ENCODE data around the gene CARD14. TPM values are rescaled to one million over a fixed set of nuclear protein-coding genes. Genes with fewer than 3 reads are reported as not detected.

CARD14 gene
- total and polyA plus RNA-seq, 5 donors from 2014 or later: 0.12 to 0.48 TPM; not detected in 3

DNA sequence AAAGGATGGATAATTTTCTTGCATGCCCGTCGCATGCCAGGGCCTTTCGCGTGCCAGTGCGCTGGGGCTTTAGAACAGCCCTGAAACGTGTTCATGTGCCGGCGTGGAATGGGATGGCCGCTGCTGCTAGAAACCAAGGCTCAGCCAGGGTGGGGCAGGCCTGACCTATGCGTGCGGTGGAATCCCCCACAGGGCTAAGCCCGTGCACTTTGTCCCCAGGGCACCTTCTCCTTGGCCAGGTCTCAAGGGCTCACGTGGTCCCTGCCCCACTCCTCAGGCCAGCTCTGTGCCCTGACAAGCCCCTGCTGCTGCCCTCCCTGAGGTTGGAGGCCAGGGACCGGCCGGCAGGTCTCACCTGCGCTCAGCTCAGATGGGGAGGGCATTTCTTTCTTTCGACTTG is 77.7 kb downstream of the CARD14 start:
- ATAC-seq (ENCODE audit: low read depth in 2 of 2) (no peak), DNase-seq (no peak)
- H3K27me3 ChIP-seq (ENCODE audit: control insufficient read depth, insufficient read depth, low read length): no peaks in the 10 kb centered on the region
- Mint-ChIP-seq H3K27ac (no peak overlapping the region), H3K27me3 (no peaks in the 10 kb centered on the region), H3K4me3 (no peak overlapping the region), H3K4me1 (peaks cover 0 to 7% (median 3%) of the 10 kb centered on the region in 4 donors), H3K9me3 (no peaks in the 10 kb centered on the region), H3K36me3 (peaks cover 8% of the 10 kb centered on the region)
- peaks cover under 1% of the 10 kb centered on the region for H3K4me1 ChIP-seq (ENCODE audit: control insufficient read depth, insufficient read depth, low read length, poor library complexity, severe bottlenecking)
- no peak overlapping the region for H3K27ac ChIP-seq (ENCODE audit: insufficient read depth, low read length, poor library complexity, severe bottlenecking)
- peaks cover 19% of the 10 kb centered on the region for H3K36me3 ChIP-seq (ENCODE audit: control insufficient read depth, insufficient read depth, low read length)
- H3K9me3 ChIP-seq (ENCODE audit: control insufficient read depth in 2 of 2, low read length in 2 of 2): no peaks in the 10 kb centered on the region
- no peak overlapping the region for H3K4me3 ChIP-seq (ENCODE audit: low read depth, low read length)

DNA sequence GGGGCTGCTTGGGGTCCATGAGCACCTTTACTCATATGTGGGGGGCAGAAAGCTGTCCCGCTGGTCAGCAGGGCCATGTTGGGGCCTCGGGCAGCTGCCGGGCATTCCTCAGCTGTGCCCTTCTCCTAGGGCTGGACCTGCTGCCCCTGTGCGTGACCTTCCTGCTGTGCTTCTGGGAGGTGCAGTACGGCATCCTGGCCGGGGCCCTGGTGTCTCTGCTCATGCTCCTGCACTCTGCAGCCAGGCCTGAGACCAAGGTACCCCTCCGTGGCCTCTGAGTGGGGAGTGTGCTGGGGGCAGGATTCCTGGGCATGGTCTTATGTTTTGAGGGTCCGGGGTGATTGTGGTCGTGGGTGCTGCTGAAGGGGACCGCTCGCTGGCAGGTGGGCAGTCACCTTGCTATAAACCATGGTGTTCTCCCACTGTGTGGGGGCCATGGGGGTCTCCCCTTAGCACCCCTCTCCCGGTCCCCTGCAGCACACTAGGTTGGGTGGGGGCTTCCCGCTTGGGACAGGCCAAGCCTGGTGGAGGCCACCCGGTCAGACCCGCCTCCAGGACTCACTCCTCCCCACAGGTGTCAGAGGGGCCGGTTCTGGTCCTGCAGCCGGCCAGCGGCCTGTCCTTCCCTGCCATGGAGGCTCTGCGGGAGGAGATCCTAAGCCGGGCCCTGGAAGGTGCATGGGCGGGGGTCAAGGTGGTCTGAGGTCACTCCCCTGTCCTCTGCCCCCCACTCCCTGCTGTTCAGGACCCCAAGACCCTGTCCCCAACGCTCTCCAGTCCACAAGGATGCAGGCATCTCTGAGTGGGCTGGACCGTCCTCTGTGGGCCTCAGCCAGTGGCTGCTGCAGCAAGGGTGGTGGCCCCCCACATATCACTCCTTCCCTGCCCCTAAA is 78.4 kb downstream of the CARD14 start:
- ATAC-seq (ENCODE audit: low read depth in 2 of 2) (no peak), DNase-seq (no peak)
- Histone ChIP-seq H3K36me3 (ENCODE audit: control insufficient read depth, insufficient read depth, low read length) (peaks cover 16% of the 10 kb centered on the region), H3K27me3 (ENCODE audit: control insufficient read depth, insufficient read depth, low read length) (no peaks in the 10 kb centered on the region), H3K27ac (ENCODE audit: insufficient read depth, low read length, poor library complexity, severe bottlenecking) (no peak overlapping the region), H3K4me3 (ENCODE audit: low read depth, low read length) (no peak overlapping the region), H3K9me3 (ENCODE audit: control insufficient read depth in 2 of 2, low read length in 2 of 2) (no peaks in the 10 kb centered on the region), H3K4me1 (ENCODE audit: control insufficient read depth, insufficient read depth, low read length, poor library complexity, severe bottlenecking) (peaks cover 6% of the 10 kb centered on the region)
- Mint-ChIP-seq H3K36me3 (peaks cover 8% of the 10 kb centered on the region), H3K4me3 (no peak overlapping the region), H3K9me3 (no peaks in the 10 kb centered on the region), H3K27ac (no peak overlapping the region), H3K27me3 (no peaks in the 10 kb centered on the region), H3K4me1 (peaks cover 0 to 13% (median 8%) of the 10 kb centered on the region in 4 donors)

DNA sequence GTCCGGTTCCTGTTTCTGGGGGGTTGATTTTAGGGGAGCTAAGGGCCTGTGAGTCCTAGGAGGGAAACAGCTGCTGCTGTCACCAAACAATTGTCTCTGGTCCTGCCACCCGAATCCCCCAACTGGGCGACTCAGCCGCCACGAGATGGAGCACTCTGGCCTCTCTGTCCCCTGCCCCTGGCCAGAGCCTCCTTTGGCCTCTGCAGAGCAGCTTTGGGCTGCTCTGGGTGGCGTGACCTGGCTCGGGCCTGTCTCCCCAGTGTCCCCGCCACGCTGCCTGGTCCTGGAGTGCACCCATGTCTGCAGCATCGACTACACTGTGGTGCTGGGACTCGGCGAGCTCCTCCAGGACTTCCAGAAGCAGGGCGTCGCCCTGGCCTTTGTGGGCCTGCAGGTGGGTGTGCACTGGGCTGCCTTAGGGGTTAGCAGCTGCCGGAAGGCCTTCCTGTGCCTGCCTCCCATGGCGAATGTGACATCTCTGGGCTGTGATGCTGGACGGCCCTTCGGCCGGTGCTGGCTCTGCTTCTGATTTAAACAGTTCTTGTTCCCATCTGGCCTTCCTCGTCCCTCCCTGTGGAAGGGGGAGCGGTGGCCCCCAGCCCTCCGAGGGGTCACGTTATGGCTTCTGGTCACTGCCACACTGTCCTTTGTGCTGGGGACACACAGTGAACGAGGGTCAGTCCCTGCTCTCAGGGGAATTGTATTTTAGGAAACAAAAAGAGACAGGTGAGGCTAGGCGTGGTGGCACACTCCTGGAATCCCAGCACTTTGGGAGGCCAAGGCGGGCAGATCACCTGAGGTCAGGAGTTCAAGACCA is 79.3 kb downstream of the CARD14 start:
- Mint-ChIP-seq H3K36me3 (peaks cover 8% of the 10 kb centered on the region), H3K9me3 (no peaks in the 10 kb centered on the region), H3K27me3 (no peaks in the 10 kb centered on the region), H3K4me3 (no peak overlapping the region), H3K27ac (peak overlapping the region in 2 of 3 donors; percentile 15 to 17), H3K4me1 (peaks cover 0 to 18% (median 11%) of the 10 kb centered on the region in 4 donors)
- Histone ChIP-seq H3K36me3 (ENCODE audit: control insufficient read depth, insufficient read depth, low read length) (peaks cover 16% of the 10 kb centered on the region), H3K9me3 (ENCODE audit: control insufficient read depth in 2 of 2, low read length in 2 of 2) (no peaks in the 10 kb centered on the region), H3K4me1 (ENCODE audit: control insufficient read depth, insufficient read depth, low read length, poor library complexity, severe bottlenecking) (peaks cover 15% of the 10 kb centered on the region), H3K27me3 (ENCODE audit: control insufficient read depth, insufficient read depth, low read length) (no peaks in the 10 kb centered on the region), H3K27ac (ENCODE audit: insufficient read depth, low read length, poor library complexity, severe bottlenecking) (no peak overlapping the region), H3K4me3 (ENCODE audit: low read depth, low read length) (no peak overlapping the region)
- DNase-seq (no peak), ATAC-seq (ENCODE audit: low read depth in 2 of 2) (no peak)

DNA sequence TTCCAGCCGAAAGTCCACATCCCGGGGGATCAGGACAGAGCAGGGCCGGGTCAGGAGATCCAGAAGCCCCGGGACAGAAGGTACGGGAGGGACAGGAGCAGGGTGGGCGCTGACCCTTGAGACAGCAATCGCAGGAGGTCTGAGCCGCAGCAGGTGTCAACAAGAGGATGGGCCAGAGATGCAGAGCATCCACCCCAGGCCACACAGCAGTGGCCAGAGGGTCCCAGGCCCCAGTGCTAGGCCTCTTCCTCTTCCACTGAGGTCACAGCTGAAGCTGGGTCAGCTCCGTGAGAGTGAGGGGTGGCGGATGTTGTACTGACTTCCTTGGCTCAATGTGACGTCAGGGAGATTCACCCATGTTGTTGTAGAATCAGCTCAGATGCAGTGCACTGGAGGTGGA is 82.1 kb downstream of the CARD14 start:
- Mint-ChIP-seq H3K27ac (peak overlapping the region in 2 of 3 donors; percentile 44 to 71), H3K27me3 (no peaks in the 10 kb centered on the region), H3K4me3 (peak overlapping the region in 1 of 4 donors; percentile 56)

GRCh38 chr17:80252871-80253270 is 83.0 kb downstream of the CARD14 start:
- Histone ChIP-seq H3K4me1 (ENCODE audit: control insufficient read depth, insufficient read depth, low read length, poor library complexity, severe bottlenecking) (peaks cover 29% of the 10 kb centered on the region), H3K9me3 (ENCODE audit: control insufficient read depth in 2 of 2, low read length in 2 of 2) (no peaks in the 10 kb centered on the region), H3K27me3 (ENCODE audit: control insufficient read depth, insufficient read depth, low read length) (no peaks in the 10 kb centered on the region), H3K36me3 (ENCODE audit: control insufficient read depth, insufficient read depth, low read length) (peaks cover 5% of the 10 kb centered on the region), H3K27ac (ENCODE audit: insufficient read depth, low read length, poor library complexity, severe bottlenecking) (no peak overlapping the region), H3K4me3 (ENCODE audit: low read depth, low read length) (peak overlapping the region; percentile 8)
- H3K4me1 Mint-ChIP-seq: peaks cover 8 to 45% (median 23%) of the 10 kb centered on the region in 4 donors
- H3K4me3 Mint-ChIP-seq: peak overlapping the region in 2 of 4 donors; percentile 35 to 80
- H3K36me3 Mint-ChIP-seq: no peaks in the 10 kb centered on the region
- H3K27me3 Mint-ChIP-seq: no peaks in the 10 kb centered on the region
- H3K9me3 Mint-ChIP-seq: no peaks in the 10 kb centered on the region
- ATAC-seq (ENCODE audit: low read depth in 2 of 2) (peak; percentile 82), DNase-seq (peak; percentile 74 to 88 (median 83))
- peak overlapping the region in 1 of 3 donors; percentile 80 for H3K27ac Mint-ChIP-seq

More for the DNA sequence above, 82.1 kb downstream of the CARD14 start:
- no peak for DNase-seq
- no peak for ATAC-seq (ENCODE audit: low read depth in 2 of 2)
- Mint-ChIP-seq H3K36me3 (no peaks in the 10 kb centered on the region), H3K9me3 (no peaks in the 10 kb centered on the region), H3K4me1 (peaks cover 8 to 39% (median 20%) of the 10 kb centered on the region in 4 donors)
- H3K27ac ChIP-seq (ENCODE audit: insufficient read depth, low read length, poor library complexity, severe bottlenecking): no peak overlapping the region
- H3K27me3 ChIP-seq (ENCODE audit: control insufficient read depth, insufficient read depth, low read length): no peaks in the 10 kb centered on the region
- H3K4me1 ChIP-seq (ENCODE audit: control insufficient read depth, insufficient read depth, low read length, poor library complexity, severe bottlenecking): peaks cover 29% of the 10 kb centered on the region
- peaks cover 5% of the 10 kb centered on the region for H3K36me3 ChIP-seq (ENCODE audit: control insufficient read depth, insufficient read depth, low read length)
- no peak overlapping the region for H3K4me3 ChIP-seq (ENCODE audit: low read depth, low read length)
- H3K9me3 ChIP-seq (ENCODE audit: control insufficient read depth in 2 of 2, low read length in 2 of 2): no peaks in the 10 kb centered on the region

DNA sequence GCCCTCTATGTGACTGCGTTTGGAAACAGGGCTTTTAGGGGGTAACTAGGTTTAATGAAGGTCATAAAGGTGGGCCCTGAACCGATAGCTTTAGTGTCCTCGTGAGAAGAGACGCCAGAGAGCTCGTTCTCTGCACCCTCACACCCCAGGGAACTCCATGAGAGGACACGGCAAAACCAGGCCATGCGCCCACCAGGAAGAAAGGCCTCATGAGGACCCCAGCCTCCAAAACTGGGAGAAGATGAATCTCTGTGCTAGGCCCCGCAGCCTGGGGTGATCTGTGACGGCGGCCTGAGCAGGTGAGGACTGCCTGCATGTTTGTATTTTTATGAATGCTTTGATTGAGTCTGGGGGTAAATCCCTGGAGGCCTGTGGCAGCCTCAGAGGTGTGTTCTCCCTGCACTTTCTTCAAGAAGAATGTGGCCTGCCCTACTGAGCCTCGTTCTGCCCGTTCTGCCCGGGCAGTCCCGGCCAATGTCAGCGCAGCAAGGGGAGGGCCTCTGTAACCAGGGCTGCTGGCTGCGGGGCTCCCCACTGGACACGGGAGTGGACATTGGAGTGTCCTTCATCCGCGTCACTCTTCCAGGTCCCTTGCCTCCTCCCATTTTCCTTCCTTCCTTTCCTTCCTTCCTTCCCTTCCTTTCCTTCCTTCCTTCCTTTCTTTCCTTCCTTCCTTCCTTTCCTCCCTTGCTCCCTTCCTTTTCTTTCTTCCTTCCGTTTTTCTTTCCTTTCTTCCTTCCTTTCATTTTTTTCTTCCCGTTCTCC is 84.0 kb downstream of the CARD14 start:
- H3K4me3 ChIP-seq (ENCODE audit: low read depth, low read length): no peak overlapping the region
- Mint-ChIP-seq H3K9me3 (no peaks in the 10 kb centered on the region), H3K4me3 (peak overlapping the region in 1 of 4 donors; percentile 93), H3K27me3 (no peaks in the 10 kb centered on the region), H3K27ac (peak overlapping the region; percentile 14 to 90 (median 75)), H3K4me1 (peaks cover 8 to 55% (median 32%) of the 10 kb centered on the region in 4 donors), H3K36me3 (no peaks in the 10 kb centered on the region)
- peaks cover under 1% of the 10 kb centered on the region for H3K36me3 ChIP-seq (ENCODE audit: control insufficient read depth, insufficient read depth, low read length)
- no peaks in the 10 kb centered on the region for H3K9me3 ChIP-seq (ENCODE audit: control insufficient read depth in 2 of 2, low read length in 2 of 2)
- H3K4me1 ChIP-seq (ENCODE audit: control insufficient read depth, insufficient read depth, low read length, poor library complexity, severe bottlenecking): peaks cover 34% of the 10 kb centered on the region
- DNase-seq (no peak), ATAC-seq (ENCODE audit: low read depth in 2 of 2) (no peak)
- H3K27ac ChIP-seq (ENCODE audit: insufficient read depth, low read length, poor library complexity, severe bottlenecking): peak overlapping the region; percentile 66
- no peaks in the 10 kb centered on the region for H3K27me3 ChIP-seq (ENCODE audit: control insufficient read depth, insufficient read depth, low read length)

All from CD4-positive, CD25-positive, alpha-beta regulatory T cell (primary cell).